Forelimb muscle (tissue), 1 donor: ENCODE data around the gene ATP5F1D. TPM values are rescaled to one million over a fixed set of nuclear protein-coding genes. Genes with fewer than 3 reads are reported as not detected.

Experiments
- DNase-seq: peaks from one replicate; pipeline ENCODE4 v3.0.0-alpha.2; 2013; ENCODE audit warnings: low read depth
- polyA plus RNA-seq: library from polyadenylated mRNA; unstranded; fragments of 120-200 nt; gene quantifications from one replicate; pipeline ENCODE4 v1.2.1, GENCODE V29; 2013; ENCODE audit not compliant: insufficient read length

Gene ATP5F1D
- polyA plus RNA-seq, 1 donor: 167 TPM

DNA sequence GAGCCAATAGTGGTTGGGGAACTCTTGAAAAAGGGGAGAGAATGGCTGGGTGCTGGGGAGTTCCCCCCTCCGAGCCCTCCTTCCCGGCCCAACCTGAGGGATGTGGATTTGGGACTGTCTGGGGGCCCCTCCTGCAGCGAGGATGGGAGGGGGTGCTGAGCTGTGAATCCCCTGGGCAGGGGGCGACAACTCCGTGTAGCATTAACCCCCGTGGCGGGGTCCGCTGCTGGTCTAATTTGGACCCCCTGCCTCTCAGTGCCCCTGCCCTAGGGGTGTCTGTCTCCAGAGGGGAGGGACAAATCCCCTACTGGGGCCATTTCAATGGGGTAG is 16.6 kb downstream of the ATP5F1D start:
- no peak for DNase-seq

DNA sequence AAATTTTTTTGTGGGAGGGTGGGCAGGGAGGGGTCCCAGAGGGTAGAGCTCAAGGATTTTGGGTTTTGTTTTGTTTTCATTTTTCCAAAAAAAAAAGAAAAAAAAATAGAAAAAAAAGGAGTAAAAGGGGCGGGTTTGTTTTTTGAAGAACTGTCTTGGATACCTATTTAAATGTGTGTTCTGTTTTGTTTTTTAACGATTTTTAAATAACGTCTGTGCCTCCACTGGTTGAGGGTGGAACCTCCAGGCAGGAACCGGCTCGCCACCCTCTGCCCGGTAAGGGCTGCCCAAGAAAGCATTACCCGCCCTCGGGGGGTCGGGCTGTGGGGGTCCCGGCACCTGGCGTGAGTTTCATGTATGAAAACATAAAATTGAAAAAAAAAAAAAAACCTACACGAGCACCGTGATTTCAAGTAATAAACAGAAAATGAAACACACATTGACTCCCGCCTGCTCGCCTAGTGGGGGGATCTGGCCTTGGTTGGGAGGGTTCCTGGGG is 17.2 kb downstream of the ATP5F1D start:
- no peak for DNase-seq

DNA sequence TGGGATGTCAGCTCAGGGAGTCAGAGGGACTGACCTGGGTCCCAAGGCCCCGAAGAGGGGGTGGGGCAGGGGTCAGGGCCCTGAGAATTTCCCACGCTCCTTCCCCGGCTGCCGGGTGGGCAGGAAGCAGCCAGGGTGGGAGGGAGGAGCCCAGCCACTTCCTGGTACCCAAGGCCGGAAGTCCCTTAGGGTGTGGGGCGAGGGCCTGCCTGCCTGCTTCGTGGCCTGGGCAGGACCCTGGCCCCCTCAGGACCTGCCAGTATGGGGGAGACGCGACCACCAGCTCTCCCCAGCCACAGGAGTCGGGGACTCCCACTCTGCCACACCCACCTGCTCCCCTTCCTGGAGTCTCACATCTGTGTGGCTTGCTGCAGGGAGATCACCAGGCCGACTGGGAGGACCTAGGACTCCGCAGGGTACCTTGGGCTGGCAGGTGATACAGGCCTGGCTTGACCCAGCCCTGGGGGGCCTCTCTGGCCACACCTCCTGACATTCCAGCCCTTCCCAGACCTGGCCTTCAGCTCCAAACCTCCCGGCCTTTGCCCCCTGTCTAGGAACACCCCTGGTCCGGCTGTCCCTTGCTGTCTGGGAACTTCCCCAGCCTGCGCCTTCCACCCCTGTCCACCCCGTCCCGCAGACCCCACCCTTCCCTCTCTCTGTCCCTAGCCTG is 17.8 kb downstream of the ATP5F1D start:
- no peak for DNase-seq

DNA sequence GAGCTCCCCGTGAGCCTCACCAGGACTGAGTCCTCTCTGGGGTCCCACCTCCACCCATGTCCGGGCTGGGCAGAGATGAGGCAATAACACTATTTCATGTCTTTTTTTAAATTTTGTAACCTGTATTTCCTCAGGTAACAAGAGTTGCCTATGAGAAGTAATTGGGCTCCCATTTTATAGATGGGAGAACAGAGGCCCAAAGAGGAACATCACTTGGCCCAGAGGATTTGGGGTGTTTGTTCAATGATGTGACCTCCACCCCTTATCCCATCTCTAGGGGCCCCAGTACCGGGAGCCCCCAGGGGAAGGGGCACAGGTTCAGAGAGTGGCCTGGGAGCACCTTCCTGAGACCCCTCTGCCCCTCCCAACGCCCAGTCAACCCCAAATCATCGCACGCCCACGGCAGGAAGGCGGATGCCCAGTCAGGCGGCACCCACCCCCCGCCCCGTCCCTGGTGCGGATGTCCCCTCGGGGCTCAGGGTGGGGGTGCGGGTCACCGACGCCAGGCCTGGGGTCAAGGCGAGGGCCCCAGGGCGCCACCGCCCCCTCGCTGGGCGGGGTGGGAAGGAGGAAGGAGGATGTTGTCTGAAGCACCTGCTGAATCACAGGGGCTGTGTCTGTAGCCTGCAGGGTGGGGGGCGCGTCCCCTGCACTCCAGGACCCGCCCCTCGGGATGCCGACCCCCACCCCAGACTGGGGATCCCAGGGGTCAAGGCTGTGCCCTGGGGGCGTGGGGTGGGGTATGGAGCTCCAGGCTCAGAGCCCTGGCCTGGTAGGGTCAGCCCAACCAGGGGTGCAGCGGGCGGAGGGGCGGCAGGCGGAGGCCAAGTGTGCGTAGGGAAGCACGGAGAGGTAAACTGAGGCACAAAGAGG is 18.6 kb downstream of the ATP5F1D start:
- DNase-seq: no peak

DNA sequence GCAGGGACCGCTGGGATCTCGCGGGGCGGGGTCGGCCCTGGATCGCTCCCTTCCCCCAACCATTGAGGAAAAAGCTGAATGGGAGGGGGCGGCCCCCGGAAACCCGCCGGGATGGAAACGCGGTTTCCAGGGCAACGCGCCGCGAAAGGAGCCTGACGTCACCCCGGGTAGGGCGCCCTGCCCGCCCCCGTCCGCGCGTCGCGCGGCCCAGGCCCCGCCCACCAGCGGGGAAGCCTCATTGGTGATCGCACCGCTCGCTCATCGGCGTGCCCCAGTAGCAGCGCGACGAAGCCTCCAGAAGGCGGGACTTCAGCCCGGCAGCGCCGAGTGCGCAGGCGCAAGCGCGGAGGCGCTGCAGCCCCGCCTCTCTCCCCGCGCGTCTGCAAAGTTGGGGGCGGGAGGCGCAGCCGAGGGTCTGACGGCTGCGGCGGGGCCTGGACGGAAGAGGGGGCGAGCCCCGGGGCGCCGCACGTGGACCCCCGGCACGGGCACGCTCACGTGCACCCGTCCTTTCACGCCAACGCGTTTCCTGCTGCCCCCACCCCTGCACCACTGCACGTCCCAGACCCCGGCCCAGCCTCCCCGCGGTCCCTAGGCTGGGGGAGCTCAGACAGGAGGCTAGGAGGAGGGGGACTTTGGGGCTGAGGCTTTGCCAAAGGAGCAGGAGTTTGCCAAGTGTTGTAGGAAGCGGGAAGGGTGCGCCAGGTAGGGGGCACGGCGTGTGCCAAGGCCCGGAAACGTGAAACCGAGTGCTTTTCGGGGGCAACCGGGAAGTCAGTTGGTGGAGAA is 19.4 kb downstream of the ATP5F1D start:
- DNase-seq: peak; percentile 92

DNA sequence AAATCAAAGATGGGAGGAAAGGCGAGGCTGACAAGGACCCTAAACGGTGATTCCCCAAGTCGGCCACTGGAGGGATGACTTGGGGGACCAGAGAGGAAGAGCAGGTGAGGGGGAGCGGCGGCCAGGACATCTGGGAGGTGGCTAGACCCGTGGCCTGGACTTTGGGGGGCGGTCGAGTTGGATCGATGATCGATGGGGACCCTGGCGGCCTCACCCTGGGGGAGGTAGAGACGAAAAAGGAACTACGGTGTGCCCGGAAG is 19.9 kb downstream of the ATP5F1D start:
- no peak for DNase-seq

DNA sequence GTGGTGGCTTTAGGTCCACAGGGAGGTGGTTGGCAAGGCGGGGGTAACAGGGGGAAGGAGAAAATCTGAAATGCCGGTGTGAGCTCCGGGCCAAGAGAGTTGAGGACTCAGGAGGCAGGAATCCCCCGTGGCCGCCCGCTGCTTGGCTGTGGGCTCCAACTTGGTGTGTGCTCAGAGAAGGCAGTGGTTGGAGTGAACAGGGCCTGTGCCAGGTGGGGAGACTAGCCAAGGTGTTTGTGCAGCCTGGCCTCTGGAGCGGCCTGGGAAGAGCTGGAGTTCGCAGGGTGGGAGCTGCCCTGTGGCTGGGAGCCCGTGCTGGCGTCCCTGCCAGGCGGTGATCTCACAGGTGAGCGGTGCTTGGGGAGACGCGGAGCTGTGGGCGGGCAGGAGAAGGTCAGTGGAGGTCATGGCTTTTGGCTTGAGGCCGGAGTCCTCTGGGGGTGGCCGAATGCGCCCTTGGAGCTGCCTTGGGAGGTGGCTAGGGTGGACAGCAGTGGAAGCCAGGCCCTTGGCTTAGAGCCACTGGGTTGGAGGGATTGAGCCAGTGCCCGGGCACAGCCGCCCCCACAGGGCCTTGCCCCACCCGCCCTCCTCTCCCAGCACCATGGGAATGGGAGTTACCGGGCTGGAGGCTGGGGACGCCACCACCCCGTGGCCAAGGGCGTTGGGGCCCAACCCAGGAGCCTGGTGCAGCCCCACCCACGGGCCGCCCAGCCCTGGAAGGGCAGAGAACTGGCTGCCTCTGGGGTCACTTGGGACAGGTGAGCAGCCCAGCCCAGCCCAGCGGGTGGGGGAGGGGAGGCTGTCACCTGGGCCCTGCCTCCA is 20.5 kb downstream of the ATP5F1D start:
- no peak for DNase-seq

DNA sequence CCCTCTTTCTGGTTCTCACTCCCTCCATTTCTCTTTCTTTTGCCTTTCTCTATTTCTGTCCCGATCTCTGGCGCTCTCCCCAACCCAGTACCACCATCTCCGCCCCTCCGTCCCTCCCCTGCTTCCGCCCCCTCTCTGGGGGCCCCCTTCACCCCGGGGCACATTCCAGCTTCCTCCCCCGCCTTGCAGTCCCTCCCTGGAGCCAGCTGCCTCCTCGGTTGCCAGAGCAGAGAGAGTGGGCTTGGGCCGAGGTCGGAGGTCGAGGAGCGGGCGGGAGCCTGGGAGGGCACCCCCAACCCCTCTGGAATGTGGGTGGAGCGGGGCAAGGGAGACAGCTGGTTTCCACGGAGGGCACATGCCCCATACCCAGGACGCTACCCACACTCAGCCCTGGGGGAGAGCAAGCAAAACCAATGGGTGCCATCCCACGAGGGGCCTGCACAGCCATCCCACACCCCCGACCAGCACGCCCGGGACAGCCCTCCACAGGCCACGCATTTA is 21.1 kb downstream of the ATP5F1D start:
- DNase-seq: no peak

DNA sequence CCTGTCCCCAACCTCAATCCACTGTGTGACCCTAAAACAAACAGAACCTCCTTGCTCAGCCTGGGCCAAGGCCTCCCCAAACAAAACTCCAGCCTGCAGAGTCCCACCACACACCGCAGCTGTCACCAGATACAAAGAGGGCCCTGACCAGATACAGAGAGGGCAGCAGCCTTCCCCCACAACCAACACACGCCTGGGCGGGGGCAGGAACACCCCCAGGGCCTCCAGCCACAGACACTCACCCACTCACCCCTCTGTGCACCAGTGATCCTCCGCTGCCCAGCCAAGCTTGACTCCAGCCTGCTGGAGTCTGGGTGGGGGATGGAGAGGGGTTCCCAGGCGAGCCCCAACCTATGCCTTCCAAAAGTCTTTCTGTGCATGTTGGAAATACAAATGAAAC is 21.6 kb downstream of the ATP5F1D start:
- no peak for DNase-seq

DNA sequence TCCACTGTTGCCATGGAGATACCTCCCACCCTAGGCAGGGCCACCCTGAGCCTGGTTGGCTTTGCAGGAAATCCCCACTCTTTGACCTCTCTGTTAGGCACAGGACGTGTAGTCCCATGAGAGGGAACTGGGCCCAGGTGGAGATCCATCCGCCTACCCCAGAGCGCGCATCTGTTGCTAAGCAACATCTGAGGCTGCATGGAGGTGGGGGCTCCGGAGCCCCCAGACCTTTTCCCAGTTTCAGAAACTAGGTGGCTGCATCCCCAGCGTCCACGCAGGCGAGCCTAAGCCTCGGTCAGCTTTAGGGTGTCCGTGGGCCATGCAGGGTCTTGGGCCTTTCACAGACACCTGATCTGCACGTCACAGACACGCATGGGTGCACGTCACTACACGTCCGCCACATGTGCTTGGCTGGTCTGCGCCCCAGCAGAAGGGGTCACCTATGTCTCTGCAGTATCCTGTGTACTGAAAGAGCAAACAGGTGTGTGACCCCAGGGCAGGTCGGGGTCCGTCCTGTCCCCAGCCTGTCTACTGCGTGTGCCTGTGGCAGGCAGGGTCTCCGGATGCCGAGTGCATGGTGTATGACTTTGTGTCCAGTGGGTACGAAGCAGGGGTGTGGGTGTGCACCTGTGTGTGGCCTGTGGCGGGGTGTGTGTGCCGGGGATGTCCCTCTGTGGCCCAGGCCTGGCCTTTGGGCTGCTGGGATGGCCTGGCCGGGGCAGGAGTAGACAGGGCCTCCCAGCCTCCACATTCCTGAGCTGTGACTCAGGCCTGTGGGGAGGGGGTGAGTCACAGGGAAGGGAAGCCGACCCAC is 23.5 kb downstream of the ATP5F1D start:
- DNase-seq: no peak

DNA sequence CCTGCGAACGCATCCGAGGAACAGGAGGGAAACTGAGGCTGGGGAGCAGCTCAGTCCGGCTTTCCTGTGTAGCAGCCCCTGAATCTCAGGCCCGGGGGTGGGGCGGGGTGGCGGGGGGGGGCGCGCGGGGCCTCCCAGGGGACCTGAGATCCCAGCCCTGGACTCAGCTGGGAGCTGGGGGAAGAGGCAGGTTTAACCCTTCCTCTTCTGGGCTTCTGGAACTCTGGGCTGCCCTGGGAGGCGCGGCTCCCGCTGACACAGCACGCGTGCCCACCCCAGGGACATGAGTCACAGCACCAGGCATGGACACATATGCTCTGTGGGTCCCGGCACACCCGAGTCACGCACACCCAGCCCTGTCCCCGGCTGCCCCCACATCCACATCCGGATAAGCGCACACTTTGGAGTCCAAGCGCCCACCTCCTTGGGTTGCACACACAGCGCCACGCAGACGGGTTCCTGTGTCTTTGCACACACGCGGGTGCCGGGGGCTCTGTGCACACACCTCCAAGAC is 24.1 kb downstream of the ATP5F1D start:
- DNase-seq: no peak

DNA sequence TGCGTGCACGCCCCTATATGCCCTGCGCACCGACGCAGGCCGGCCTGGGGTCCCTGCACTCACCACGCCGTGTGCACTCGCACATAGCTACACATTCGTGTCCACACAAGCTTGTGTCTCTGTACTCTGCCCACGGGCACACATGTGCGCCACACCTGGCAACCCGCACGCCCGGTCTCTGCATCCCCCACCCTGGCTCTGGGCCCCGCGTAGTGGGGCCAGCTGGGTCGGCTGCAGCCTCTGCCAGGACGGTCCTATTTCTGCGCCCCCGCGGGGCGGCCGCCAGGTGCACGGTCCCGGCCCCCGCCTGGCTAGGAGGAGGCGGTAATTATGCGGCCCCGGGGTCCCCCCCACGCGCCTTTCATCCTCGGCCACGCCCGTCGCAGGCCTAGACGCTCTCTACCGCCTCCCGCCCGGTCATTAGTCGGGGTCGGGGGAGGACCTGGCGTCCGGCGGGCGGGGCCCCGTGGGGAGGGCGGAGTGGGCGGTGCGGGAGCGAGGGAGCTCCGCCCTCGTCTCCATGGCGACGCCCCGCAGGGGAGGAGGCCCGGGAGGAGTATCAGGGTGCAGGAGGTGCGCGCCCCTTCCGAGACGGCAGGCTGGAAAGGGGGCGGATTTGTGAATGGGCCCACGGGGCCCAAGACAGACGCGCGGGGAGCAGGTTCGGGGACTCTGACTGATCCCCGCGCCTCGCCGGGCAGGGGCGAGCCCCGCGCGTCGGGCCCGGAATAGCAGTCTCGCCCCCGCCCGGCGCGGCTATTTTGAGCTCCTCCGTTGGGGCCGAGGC is 24.8 kb downstream of the ATP5F1D start:
- DNase-seq: no peak

DNA sequence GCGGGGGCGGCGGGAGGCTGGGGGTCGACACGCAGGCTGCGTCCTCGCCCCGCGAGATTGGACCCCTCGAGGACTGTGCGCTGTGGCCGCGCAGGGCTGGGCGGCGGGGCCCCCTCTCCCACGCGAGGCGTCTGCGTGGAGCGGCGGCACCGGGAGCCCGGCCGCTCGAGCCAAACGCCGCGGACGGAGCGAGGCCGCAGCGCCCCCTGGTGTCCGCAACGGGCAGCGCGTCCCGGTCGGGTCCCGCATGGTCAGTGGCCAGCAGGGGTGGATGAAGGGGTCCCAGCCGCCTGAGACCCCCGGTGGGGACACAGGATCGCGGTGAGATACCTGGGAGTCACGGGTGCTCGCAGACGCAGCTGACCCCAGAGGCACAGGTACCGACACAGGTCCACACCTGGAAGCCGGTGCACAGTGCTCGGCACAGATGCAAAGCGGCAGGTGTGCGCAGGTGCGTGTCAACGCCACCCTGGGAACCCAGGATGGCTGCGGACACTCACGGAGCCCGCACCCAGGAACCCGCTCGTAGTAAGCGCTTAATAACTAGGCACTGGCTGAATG is 25.4 kb downstream of the ATP5F1D start:
- no peak for DNase-seq

DNA sequence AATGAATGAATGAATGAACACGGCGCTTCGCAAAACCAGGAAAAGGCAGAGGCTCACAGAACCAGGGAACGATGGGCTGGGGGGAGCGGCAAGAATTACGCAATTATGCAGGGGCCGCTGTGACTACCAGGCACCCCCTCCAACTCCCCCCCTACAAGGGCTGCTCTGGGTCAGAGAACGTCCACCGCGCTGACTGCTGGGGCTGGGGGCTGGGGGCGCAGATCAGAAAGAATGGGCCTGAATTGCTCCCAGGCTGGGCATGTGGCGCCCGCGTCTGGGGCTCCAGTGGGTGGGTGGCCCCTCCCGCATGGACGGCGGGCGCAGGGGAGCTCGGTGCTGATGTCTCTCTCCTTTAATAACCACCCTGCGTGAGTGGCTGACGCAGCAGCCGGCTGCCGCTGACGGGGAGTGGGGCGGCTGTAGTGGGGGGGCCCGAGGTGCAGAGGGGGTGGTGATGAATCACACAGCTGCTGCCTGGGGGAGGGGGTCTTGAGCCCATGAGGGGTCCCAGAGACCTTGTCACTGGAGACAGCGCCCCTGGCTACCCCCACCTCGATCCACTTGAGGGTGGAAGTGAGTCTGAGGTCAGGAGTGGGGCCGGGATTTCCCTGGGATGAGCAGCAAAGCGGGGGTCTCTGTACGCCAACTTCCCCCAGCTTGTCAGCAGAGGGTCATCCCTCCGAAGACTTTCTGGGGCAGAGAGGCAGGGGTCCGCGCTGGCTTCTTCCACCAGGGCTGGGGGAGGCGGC is 26.1 kb downstream of the ATP5F1D start:
- no peak for DNase-seq

DNA sequence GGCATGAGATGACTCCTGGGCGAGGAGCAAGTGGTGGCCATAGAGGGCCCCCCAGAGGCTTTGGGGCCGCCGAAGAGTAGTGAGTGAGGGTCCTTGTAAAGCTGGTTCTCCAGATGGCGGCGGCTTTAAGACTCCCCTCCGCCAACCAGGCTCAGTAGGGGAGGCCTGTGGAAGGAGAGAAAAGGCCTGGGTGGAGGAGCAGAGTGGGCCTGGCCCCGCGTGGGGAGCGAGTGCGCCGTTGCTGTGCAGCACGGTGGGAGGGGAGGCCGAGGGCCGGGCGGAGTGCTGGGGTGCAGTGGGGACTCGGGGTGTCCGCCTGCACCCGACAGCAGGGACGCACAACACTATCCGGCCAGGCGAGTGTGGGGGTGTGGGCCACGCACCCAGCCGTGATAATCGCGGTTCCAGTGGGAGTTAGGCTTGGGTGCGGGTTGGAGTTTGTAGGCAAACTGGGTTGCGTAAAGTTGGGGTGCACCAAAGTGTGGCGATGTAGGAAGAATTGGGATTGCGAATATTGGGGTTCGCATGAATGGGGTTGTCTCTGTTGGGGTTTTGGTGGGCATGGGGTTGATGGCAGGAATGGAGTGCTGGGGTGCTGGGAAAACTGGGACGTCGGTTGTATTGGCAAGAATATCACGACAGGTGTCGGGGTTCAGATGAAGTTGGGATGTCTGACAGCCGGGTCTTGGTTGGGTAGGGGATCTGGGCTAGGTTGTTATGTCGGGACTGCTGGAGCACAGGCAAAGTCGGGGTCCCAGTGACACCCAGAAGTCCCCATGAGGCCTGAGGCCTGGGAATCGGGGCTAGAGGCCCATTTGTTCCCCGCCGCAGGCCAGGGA is 26.9 kb downstream of the ATP5F1D start:
- DNase-seq: no peak

DNA sequence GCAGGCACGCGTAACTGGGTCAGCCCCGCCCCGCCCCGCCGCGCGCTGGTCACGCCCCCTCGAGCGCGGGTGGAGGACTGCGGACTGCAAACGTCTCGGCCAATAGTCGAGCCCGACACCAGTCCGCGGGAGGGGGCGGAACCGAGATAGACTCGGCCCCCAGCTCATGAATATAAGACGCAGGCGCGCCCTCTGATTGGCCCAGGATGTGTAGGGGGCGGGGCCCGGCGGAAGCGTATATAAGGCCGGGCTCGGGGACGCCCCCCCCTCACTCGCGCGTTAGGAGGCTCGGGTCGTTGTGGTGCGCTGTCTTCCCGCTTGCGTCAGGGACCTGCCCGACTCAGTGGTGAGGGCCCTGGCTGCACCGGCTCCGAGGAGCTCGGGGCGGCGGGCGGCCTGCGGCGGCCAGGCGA is 27.5 kb downstream of the ATP5F1D start, which contains the start of gene CIRBP:
Gene CIRBP (plus strand): TSS at position 268 of the 413 bp plus-strand sequence. CDS start 1,602 bp downstream, outside the sequence.
- peak; percentile 93 for DNase-seq

DNA sequence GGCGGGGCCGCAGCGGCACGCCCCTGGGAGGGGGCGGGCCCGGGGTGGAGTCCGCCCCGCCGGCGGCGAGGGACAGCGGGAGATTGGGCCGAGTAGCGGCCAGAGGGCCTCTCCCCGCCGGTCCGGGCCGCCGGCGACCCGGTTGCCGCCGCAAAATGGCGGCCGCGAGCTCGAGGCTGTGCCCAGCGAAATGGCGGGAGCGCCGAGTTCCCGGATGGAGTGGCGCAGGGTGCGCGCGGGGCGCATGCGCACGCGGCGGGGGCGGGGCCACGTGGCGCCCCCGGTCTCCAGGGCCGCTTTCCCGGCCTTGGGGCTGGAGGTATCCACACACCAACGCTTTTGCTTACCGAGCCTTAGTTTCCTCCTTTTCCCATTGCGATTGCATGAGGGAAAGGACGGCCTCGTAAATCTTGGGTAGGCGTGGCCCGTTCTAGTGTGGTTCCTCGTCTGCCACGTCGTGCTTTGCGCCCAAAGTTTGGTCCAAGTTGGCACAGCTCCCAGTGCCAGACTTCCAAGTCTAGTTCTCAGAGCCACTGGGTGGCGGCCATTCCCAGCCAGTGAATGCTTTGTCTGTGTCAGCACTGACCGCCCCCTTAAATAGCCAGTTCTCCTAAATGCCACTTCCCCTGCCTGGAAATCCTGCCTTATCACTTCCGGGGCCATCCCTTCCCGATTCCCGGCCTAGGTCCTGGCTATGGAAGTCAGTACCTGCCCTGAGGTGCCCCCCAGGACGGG is 28.1 kb downstream of the ATP5F1D start:
- peak; percentile 60 for DNase-seq
